Thoracic aorta (tissue), 2 donors: ENCODE results near the gene MAPKAPK2. TPM values are rescaled to one million over a fixed set of nuclear protein-coding genes. Genes with fewer than 3 reads are reported as not detected.

Source experiments
- ATAC-seq: fragments of 150-250 bp; one replicate; pipeline ENCODE4 v1.8.0; 2017; ENCODE audit warnings: low read depth; ENCODE audit not compliant: insufficient number of reproducible peaks, low FRiP score
- DNase-seq: peaks from one replicate; pipeline ENCODE4 v3.0.0-alpha.2; 2020; ENCODE audit warnings: low spot score
- H3K27ac ChIP-seq, 2 donors: fragments of 200-600 bp; sonication (generic); 1 replicate in 1 of 2; 2 replicates in 1 of 2; pipeline ENCODE4 v1.5.1; 2016; ENCODE audit warnings: mild to moderate bottlenecking in 2 of 2, moderate library complexity in 2 of 2
- H3K27me3 ChIP-seq: fragments of 200-600 bp; sonication (generic); replicated peaks from 2 replicates; pipeline ENCODE4 v1.6.0; 2016; ENCODE audit warnings: mild to moderate bottlenecking; ENCODE audit not compliant: insufficient read depth
- H3K36me3 ChIP-seq: fragments of 200-600 bp; sonication (generic); one replicate; pipeline ENCODE4 v1.5.1; 2016
- H3K4me1 ChIP-seq, 2 donors: fragments of 200-600 bp; sonication (generic); 1 replicate in 1 of 2; 2 replicates in 1 of 2; pipeline versions ENCODE4 v1.5.1 to v1.6.0; 2016; ENCODE audit warnings: low read depth in 2 of 2, mild to moderate bottlenecking in 1 of 2; ENCODE audit not compliant: control insufficient read depth in 1 of 2
- H3K4me3 ChIP-seq: fragments of 200-600 bp; sonication (generic); 2 replicates; pipeline ENCODE4 v1.5.1; 2016; ENCODE audit warnings: mild to moderate bottlenecking
- H3K9me3 ChIP-seq: fragments of 200-600 bp; sonication (generic); 2 replicates; pipeline ENCODE4 v1.5.1; 2016
- total RNA-seq, 2 donors: library from RNA; depleted of rRNA; stranded (reverse); fragments of >200 nt; gene quantifications; one replicate each; pipeline versions ENCODE4 v1.1.0 to v1.2.3, GENCODE V29; 2016
- TF ChIP-seq, protein P1 (sequence below): fragments of 200-600 bp; sonication (generic); IDR thresholded peaks from one replicate; pipeline ENCODE4 v1.5.1; 2019; ENCODE audit warnings: antibody characterized with exemption

Gene MAPKAPK2
- total RNA-seq, 2 donors from 2014 or later: 80.7 to 89.2 TPM

- DNase-seq (no peak), ATAC-seq (no peak)
- TF ChIP-seq, protein P1, sequence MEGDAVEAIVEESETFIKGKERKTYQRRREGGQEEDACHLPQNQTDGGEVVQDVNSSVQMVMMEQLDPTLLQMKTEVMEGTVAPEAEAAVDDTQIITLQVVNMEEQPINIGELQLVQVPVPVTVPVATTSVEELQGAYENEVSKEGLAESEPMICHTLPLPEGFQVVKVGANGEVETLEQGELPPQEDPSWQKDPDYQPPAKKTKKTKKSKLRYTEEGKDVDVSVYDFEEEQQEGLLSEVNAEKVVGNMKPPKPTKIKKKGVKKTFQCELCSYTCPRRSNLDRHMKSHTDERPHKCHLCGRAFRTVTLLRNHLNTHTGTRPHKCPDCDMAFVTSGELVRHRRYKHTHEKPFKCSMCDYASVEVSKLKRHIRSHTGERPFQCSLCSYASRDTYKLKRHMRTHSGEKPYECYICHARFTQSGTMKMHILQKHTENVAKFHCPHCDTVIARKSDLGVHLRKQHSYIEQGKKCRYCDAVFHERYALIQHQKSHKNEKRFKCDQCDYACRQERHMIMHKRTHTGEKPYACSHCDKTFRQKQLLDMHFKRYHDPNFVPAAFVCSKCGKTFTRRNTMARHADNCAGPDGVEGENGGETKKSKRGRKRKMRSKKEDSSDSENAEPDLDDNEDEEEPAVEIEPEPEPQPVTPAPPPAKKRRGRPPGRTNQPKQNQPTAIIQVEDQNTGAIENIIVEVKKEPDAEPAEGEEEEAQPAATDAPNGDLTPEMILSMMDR: no peak
- peaks cover 51% of the 10 kb centered on the region for H3K36me3 ChIP-seq
- H3K9me3 ChIP-seq: no peaks in the 10 kb centered on the region
- H3K4me3 ChIP-seq: no peak overlapping the region
- no peaks in the 10 kb centered on the region for H3K27me3 ChIP-seq
- H3K27ac ChIP-seq: no peak overlapping the region
- peaks cover 4 to 6% of the 10 kb centered on the region in 2 donors for H3K4me1 ChIP-seq
Measured at GRCh38 chr1:206732992-206733391, 48.3 kb downstream of the MAPKAPK2 start.

DNA sequence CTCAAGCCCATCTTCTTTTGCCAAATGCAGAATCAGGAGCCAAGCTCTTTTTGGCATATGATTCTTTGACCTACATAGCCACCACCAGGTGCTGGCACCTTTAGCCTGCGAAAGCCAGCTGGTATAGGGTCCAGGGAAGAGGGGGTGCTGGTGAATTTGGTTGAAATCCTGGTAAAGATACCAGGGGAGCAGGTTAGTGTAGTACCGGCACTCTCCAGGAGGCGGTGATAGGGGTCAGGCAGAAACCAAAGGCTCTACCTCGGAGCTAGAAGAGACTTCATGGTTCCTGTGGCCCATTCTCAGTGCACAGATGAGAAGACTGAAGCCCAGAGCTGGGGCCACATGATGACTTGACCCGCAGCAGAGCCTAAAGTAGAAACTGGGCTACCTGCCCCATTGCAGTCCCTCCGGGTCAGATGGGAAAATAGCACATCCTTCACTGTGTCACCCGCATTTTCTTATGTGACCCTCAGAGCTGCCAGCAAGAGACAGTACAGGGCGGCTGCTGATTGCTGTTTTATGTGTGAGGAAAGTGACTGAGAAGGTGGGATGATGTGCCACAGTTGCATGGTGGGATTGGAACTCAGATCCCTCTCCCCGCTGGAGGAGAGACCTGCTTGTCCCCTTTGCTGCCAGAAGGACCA is 49.9 kb downstream of the MAPKAPK2 start:
- TF ChIP-seq, protein P1: peak; percentile 69
- H3K36me3 ChIP-seq: peaks cover 47% of the 10 kb centered on the region
- DNase-seq (no peak), ATAC-seq (no peak)
- no peak overlapping the region for H3K4me3 ChIP-seq
- no peaks in the 10 kb centered on the region for H3K9me3 ChIP-seq
- no peak overlapping the region for H3K27ac ChIP-seq
- peaks cover 0 to 4% of the 10 kb centered on the region in 2 donors for H3K4me1 ChIP-seq
- H3K27me3 ChIP-seq: no peaks in the 10 kb centered on the region

- peaks cover 0 to 4% of the 10 kb centered on the region in 2 donors for H3K4me1 ChIP-seq
- no peak overlapping the region for H3K4me3 ChIP-seq
- no peak for DNase-seq
- no peaks in the 10 kb centered on the region for H3K9me3 ChIP-seq
- peaks cover 38% of the 10 kb centered on the region for H3K36me3 ChIP-seq
- no peaks in the 10 kb centered on the region for H3K27me3 ChIP-seq
- no peak for ATAC-seq
- H3K27ac ChIP-seq: no peak overlapping the region
- TF ChIP-seq, protein P1: no peak
Measured at GRCh38 chr1:206735553-206736031, 50.9 kb downstream of the MAPKAPK2 start.

- Histone ChIP-seq H3K27ac (no peak overlapping the region), H3K36me3 (peaks cover 22% of the 10 kb centered on the region), H3K4me3 (no peak overlapping the region), H3K9me3 (no peaks in the 10 kb centered on the region), H3K4me1 (peaks cover 0 to 4% of the 10 kb centered on the region in 2 donors), H3K27me3 (no peaks in the 10 kb centered on the region)
- no peak for DNase-seq
- no peak for ATAC-seq
- TF ChIP-seq, protein P1: no peak
Measured at GRCh38 chr1:206736878-206737728, 52.4 kb downstream of the MAPKAPK2 start.

DNA sequence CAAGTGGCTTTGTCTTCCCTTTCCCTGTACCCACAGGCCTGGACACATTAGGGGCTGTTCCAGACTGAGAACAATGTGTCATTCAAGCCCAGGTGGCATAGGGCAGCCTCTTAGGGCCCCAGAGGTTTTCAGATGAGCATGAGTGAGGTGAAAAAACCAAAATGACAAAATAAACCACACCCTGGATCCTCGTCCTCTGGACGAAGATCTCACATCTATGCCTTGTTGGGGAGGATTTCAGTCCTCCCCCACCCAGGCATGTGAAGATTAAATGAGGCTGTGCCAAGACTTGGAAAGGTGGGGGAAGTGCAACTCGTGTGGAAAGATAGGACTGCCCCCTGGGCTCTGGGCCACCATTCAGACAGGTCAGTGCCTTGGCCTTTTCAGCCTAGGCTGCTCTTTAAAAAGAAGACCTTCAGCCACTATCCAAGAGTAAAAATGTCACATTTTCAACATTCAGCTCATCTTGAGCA is 53.1 kb downstream of the MAPKAPK2 start:
- Histone ChIP-seq H3K9me3 (no peaks in the 10 kb centered on the region), H3K36me3 (peaks cover 16% of the 10 kb centered on the region), H3K4me3 (no peak overlapping the region), H3K27ac (no peak overlapping the region), H3K4me1 (peaks cover 0 to 4% of the 10 kb centered on the region in 2 donors), H3K27me3 (no peaks in the 10 kb centered on the region)
- TF ChIP-seq, protein P1: no peak
- DNase-seq: no peak
- ATAC-seq: no peak
